ENCODE measurements around the gene TIMM10B.
"Not testable (repeated sequence)": the region's sequence is repeated elsewhere in the genome, so short reads cannot be mapped to it uniquely, and the experiment has no call there.

The TIMM10B gene

GRCh38 chr11:6505577-6506240 lies 24.4 kb downstream of the TIMM10B start:
- DNase-seq (ENCODE audit: low read depth in 3 of 3) = no peak

GRCh38 chr11:6516865-6517264 lies 35.6 kb downstream of the TIMM10B start:
- no peak for DNase-seq (ENCODE audit: low read depth in 3 of 3)

- no peak for DNase-seq (ENCODE audit: low read depth in 3 of 3)
Measured at GRCh38 chr11:6520265-6520664, 39.0 kb downstream of the TIMM10B start.

- not testable (repeated sequence) for DNase-seq (ENCODE audit: low read depth in 3 of 3)
Measured at GRCh38 chr11:6521946-6522345, 40.6 kb downstream of the TIMM10B start.

- DNase-seq (ENCODE audit: low read depth in 3 of 3) = no peak
Measured at GRCh38 chr11:6523253-6523652, 42.0 kb downstream of the TIMM10B start.

- no peak for DNase-seq (ENCODE audit: low read depth in 3 of 3)
Measured at GRCh38 chr11:6526411-6527135, 45.3 kb downstream of the TIMM10B start.

GRCh38 chr11:6529266-6529665 lies 48.0 kb downstream of the TIMM10B start:
- DNase-seq (ENCODE audit: low read depth in 3 of 3) = no peak

GRCh38 chr11:6530848-6531247 lies 49.5 kb downstream of the TIMM10B start:
- no peak for DNase-seq (ENCODE audit: low read depth in 3 of 3)

- DNase-seq (ENCODE audit: low read depth in 3 of 3) = no peak
Measured at GRCh38 chr11:6531267-6531752, 50.0 kb downstream of the TIMM10B start.
